H1 (cell line): ENCODE results near the gene GRP. TPM values are rescaled to one million over a fixed set of nuclear protein-coding genes. Genes with fewer than 3 reads are reported as not detected.
A peak's percentile ranks its signal among the peaks of the same experiment; 100 is the strongest.

Source experiments
- CTCF ChIA-PET: fragments of 300-600 bp; sonication (Branson Sonifier 250); formaldehyde crosslinking; loops from one replicate; lab custom pipeline; 2021; ENCODE audit not compliant: partially characterized antibody; lab: Charles Lee
- POLR2A ChIA-PET: fragments of 300-600 bp; sonication (Branson Sonifier 250); formaldehyde crosslinking; loops from one replicate; lab custom pipeline; 2021; ENCODE audit warnings: inconsistent platforms; ENCODE audit not compliant: partially characterized antibody; lab: Charles Lee
- DNase-seq, 2 experiments: peaks; one replicate each; pipeline versions ENCODE4 v3.0.0 to v3.0.0-alpha.2; 2010 to 2022; ENCODE audit warnings: low spot score in 2 of 2, low read depth in 1 of 2, mixed read lengths in 1 of 2
- FAIRE-seq: peaks from 2 replicates; lab custom pipeline; 2011; peaks lifted over from hg19 to GRCh38; lab: Jason Lieb, UNC
- H2AFZ ChIP-seq: 2 replicates; pipeline ENCODE4 v1.8.1; 2012; ENCODE audit warnings: low read length, inconsistent platforms
- H2AK5ac ChIP-seq: 2 replicates; pipeline ENCODE4 v1.6.1; 2013; ENCODE audit warnings: low read depth, low read length
- H2BK120ac ChIP-seq: replicated peaks from 2 replicates; pipeline ENCODE3; 2013; ENCODE audit warnings: low read depth, low read length, inconsistent platforms
- H2BK12ac ChIP-seq: 2 replicates; pipeline ENCODE4 v1.6.1; 2013; ENCODE audit warnings: low read depth, low read length
- H2BK15ac ChIP-seq: 2 replicates; pipeline ENCODE4 v1.6.1; 2013; ENCODE audit warnings: low read length
- H2BK20ac ChIP-seq: 2 replicates; pipeline ENCODE4 v1.6.1; 2013; ENCODE audit warnings: low read length
- H2BK5ac ChIP-seq: 2 replicates; pipeline ENCODE4 v1.6.1; 2013; ENCODE audit warnings: low read depth, low read length
- H3K14ac ChIP-seq: 2 replicates; pipeline ENCODE4 v1.6.1; 2013; ENCODE audit warnings: inconsistent platforms; ENCODE audit not compliant: insufficient read length
- H3K18ac ChIP-seq: 2 replicates; pipeline ENCODE4 v1.6.1; 2013; ENCODE audit warnings: low read length; ENCODE audit errors: extremely low read depth
- H3K23ac ChIP-seq: 2 replicates; pipeline ENCODE4 v1.6.1; 2013; ENCODE audit warnings: inconsistent platforms; ENCODE audit not compliant: insufficient read length
- H3K23me2 ChIP-seq: 2 replicates; pipeline ENCODE4 v1.6.1; 2013; ENCODE audit warnings: low read depth, low read length
- H3K27ac ChIP-seq: 2 replicates; pipeline ENCODE4 v1.6.1; 2011; ENCODE audit warnings: low read depth, low read length, inconsistent platforms
- H3K27me3 ChIP-seq, 4 experiments: replicated peaks in 1 of 4; 1 replicate in 1 of 4; 2 replicates in 3 of 4; pipeline versions ENCODE4 v1.6.1 to v1.8.1; 2011 to 2013; ENCODE audit warnings: low read length in 3 of 4, mild to moderate bottlenecking in 3 of 4, inconsistent platforms in 2 of 4, mixed read lengths in 2 of 4, moderate library complexity in 1 of 4; ENCODE audit not compliant: control insufficient read depth in 3 of 4, insufficient read depth in 3 of 4; ENCODE audit errors: extremely low read depth in 1 of 4
- H3K36me3 ChIP-seq, 4 experiments: 2 replicates each; pipeline versions ENCODE4 v1.6.1 to v1.8.1; 2011 to 2013; ENCODE audit warnings: mild to moderate bottlenecking in 4 of 4, low read length in 3 of 4, moderate library complexity in 2 of 4, control low read depth in 1 of 4, inconsistent platforms in 1 of 4; ENCODE audit not compliant: insufficient read depth in 4 of 4, control insufficient read depth in 2 of 4
- H3K4ac ChIP-seq: replicated peaks from 2 replicates; pipeline ENCODE3; 2013; ENCODE audit warnings: low read length, low read depth, mixed read lengths, inconsistent platforms; ENCODE audit not compliant: insufficient read length
- H3K4me1 ChIP-seq, 4 experiments: replicated peaks in 1 of 4; 1 replicate in 1 of 4; 2 replicates in 3 of 4; pipeline versions ENCODE4 v1.6.1 to v1.8.1; 2011 to 2013; ENCODE audit warnings: low read length in 3 of 4, inconsistent platforms in 2 of 4, mixed read lengths in 1 of 4; ENCODE audit not compliant: insufficient read depth in 4 of 4, control insufficient read depth in 3 of 4
- H3K4me2 ChIP-seq, 2 experiments: 2 replicates each; pipeline versions ENCODE4 v1.6.1 to v1.8.1; 2011 to 2013; ENCODE audit warnings: low read depth in 2 of 2, low read length in 2 of 2, control low read depth in 1 of 2, inconsistent platforms in 1 of 2, mild to moderate bottlenecking in 1 of 2; ENCODE audit not compliant: insufficient read depth in 1 of 2
- H3K4me3 ChIP-seq, 4 experiments: fragments of 200-600, 300-600 bp in 1 of 4; sonication (generic), shearing (Covaris generic), sonication (Bioruptor Twin) in 1 of 4; 2 replicates each; pipeline versions ENCODE4 v1.5.1 to v1.8.1; 2011 to 2016; ENCODE audit warnings: low read length in 4 of 4, low read depth in 3 of 4, control low read depth in 2 of 4, inconsistent platforms in 2 of 4, mild to moderate bottlenecking in 2 of 4, mixed read lengths in 1 of 4, moderate library complexity in 1 of 4; ENCODE audit not compliant: insufficient read depth in 2 of 4; ENCODE audit errors: extremely low read depth in 1 of 4
- H3K56ac ChIP-seq: replicated peaks from 2 replicates; pipeline ENCODE3; 2013; ENCODE audit warnings: low read depth, mild to moderate bottlenecking, mixed read lengths, low read length, inconsistent platforms; ENCODE audit not compliant: insufficient read length
- H3K79me1 ChIP-seq: 2 replicates; pipeline ENCODE4 v1.6.1; 2013; ENCODE audit warnings: low read depth, low read length, control low read depth
- H3K79me2 ChIP-seq, 2 experiments: 2 replicates each; pipeline versions ENCODE4 v1.6.1 to v1.8.1; 2012 to 2013; ENCODE audit warnings: low read length in 2 of 2, mild to moderate bottlenecking in 2 of 2, inconsistent platforms in 1 of 2; ENCODE audit not compliant: insufficient read depth in 2 of 2, control insufficient read depth in 1 of 2
- H3K9ac ChIP-seq, 4 experiments: replicated peaks in 1 of 4; 1 replicate in 1 of 4; 2 replicates in 3 of 4; pipeline versions ENCODE4 v1.6.1 to v1.8.1; 2011 to 2013; ENCODE audit warnings: low read depth in 3 of 4, low read length in 3 of 4, control low read depth in 2 of 4, mild to moderate bottlenecking in 2 of 4, moderate library complexity in 2 of 4, inconsistent platforms in 1 of 4; ENCODE audit errors: extremely low read depth in 1 of 4
- H3K9me3 ChIP-seq, 2 experiments: 2 replicates each; pipeline versions ENCODE4 v1.6.1 to v1.8.1; 2012 to 2013; ENCODE audit warnings: mild to moderate bottlenecking in 2 of 2, moderate library complexity in 2 of 2, control low read depth in 1 of 2, inconsistent platforms in 1 of 2, low read depth in 1 of 2, low read length in 1 of 2, mixed read lengths in 1 of 2; ENCODE audit not compliant: insufficient read depth in 2 of 2
- H4K20me1 ChIP-seq, 2 experiments: replicated peaks in 1 of 2; 2 replicates each; pipeline versions ENCODE3 to v1.8.1; 2011 to 2013; ENCODE audit warnings: inconsistent platforms in 2 of 2, low read length in 2 of 2, mild to moderate bottlenecking in 1 of 2; ENCODE audit not compliant: insufficient read depth in 2 of 2, control insufficient read depth in 1 of 2
- H4K5ac ChIP-seq: 2 replicates; pipeline ENCODE4 v1.6.1; 2013; ENCODE audit warnings: low read length, low read depth, mixed read lengths, inconsistent platforms; ENCODE audit not compliant: insufficient read length
- H4K8ac ChIP-seq: 2 replicates; pipeline ENCODE4 v1.8.0; 2013; ENCODE audit warnings: mild to moderate bottlenecking, moderate library complexity, low read length, inconsistent platforms; ENCODE audit not compliant: insufficient read depth; ENCODE audit errors: extremely low read depth
- H4K91ac ChIP-seq: replicated peaks from 2 replicates; pipeline ENCODE3; 2013; ENCODE audit warnings: low read length, mixed read lengths, inconsistent platforms; ENCODE audit not compliant: insufficient read length
- EZH2 ChIP-seq: fragments of 200-600 bp; sonication (generic); IDR thresholded peaks from 2 replicates; pipeline ENCODE4 v1.7.1; 2012; ENCODE audit warnings: low read depth, mild to moderate bottlenecking, moderate library complexity, low read length, inconsistent platforms; ENCODE audit not compliant: severe bottlenecking
- JUN ChIP-seq: IDR thresholded peaks from 2 replicates; pipeline ENCODE4 v1.6.1; 2011; ENCODE audit warnings: low read depth, mild to moderate bottlenecking, improper control_type of control experiment, low read length
- PHF8 ChIP-seq: fragments of 200-600 bp; sonication (generic); conservative IDR thresholded peaks from 2 replicates; pipeline ENCODE4 v1.7.1; 2012; ENCODE audit warnings: low read depth, mild to moderate bottlenecking, inconsistent platforms, low read length, moderate library complexity
- RBBP5 ChIP-seq: IDR thresholded peaks from 2 replicates; pipeline ENCODE4 v1.7.1; 2012; ENCODE audit warnings: low read depth, mild to moderate bottlenecking, inconsistent platforms, low read length, moderate library complexity, borderline replicate concordance
- RFX5 ChIP-seq: IDR thresholded peaks from 2 replicates; pipeline ENCODE4 v1.6.1; 2011; ENCODE audit warnings: low read depth, low read length, improper control_type of control experiment, borderline replicate concordance
- SUZ12 ChIP-seq: fragments of 200-600 bp; sonication (generic); IDR thresholded peaks from 2 replicates; pipeline ENCODE4 v1.6.1; 2012; ENCODE audit warnings: mild to moderate bottlenecking, inconsistent platforms, low read length, moderate library complexity, mixed read lengths
- TAF7 ChIP-seq: optimal IDR thresholded peaks from 2 replicates; pipeline ENCODE3; 2011; ENCODE audit warnings: low read depth, mild to moderate bottlenecking, inconsistent platforms, low read length, moderate library complexity, borderline replicate concordance
- polyA plus RNA-seq, 7 experiments: library from polyadenylated mRNA; depleted of rRNA in 3 of 7; stranded (reverse) in 5 of 7; unstranded in 2 of 7; fragments of >200 nt in 5 of 7; fragments of 200-250 nt in 2 of 7; gene quantifications; 1 replicate in 5 of 7; 2 replicates in 1 of 7; 4 replicates in 1 of 7; pipeline versions ENCODE4 v1.2.1 to v1.2.3, GENCODE V29; 2011 to 2013; ENCODE audit warnings: missing spikeins in 2 of 7, mixed read lengths in 2 of 7
- total RNA-seq: library from RNA; stranded (reverse); fragmentation: NEBNext Ultra II Directional; extraction: Animal tissue kit (Norgen Biotek cat#: 25700); gene quantifications from 2 replicates; pipeline ENCODE4 v1.2.1, GENCODE V29; 2021
- TF ChIP-seq, protein P1 (sequence below), 3 experiments: IDR thresholded peaks; 1 replicate in 2 of 3; 2 replicates in 1 of 3; pipeline versions ENCODE4 v1.5.1 to v1.6.1; 2011; ENCODE audit warnings: low read length in 3 of 3, mild to moderate bottlenecking in 3 of 3, inconsistent platforms in 2 of 3, low read depth in 1 of 3, moderate library complexity in 1 of 3; ENCODE audit not compliant: insufficient read depth in 1 of 3; ENCODE audit errors: control extremely low read depth in 1 of 3

The GRP gene
- total and polyA plus RNA-seq, 2 of the 8 experiments (the other 6 are each of a cell fraction or from before 2014, with no cell fraction given) = not detected

DNA sequence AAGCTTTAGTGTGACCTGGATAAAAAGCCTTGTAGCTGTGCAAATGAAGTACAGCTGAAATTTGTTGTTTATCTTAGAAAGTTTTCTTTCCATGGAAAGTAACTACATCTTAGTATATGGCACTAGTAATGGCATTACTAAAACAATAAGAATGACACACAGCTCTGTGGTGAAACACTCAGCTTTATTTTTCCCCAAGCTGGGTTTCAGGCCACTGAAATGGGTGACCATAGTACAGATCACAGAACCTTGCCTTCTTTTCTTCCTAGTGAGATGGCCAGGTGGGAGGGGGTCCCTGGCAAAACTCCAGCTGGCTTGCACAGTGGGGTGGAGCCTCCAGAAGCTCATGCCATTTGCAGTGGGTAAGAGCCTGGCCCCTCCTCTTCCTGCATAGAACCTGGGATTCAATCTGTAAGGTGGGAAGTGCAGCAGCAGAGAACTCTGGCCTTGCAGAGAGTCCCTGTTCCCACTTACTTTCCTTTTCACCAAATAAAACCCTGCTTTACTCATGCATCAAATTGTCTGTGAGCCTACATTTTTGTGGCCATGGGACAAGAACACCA, 17.6 kb upstream of the GRP start:
- TF ChIP-seq SUZ12 = no peak
- TF ChIP-seq EZH2 = no peak
- TF ChIP-seq RBBP5 = no peak
- TF ChIP-seq, protein P1, sequence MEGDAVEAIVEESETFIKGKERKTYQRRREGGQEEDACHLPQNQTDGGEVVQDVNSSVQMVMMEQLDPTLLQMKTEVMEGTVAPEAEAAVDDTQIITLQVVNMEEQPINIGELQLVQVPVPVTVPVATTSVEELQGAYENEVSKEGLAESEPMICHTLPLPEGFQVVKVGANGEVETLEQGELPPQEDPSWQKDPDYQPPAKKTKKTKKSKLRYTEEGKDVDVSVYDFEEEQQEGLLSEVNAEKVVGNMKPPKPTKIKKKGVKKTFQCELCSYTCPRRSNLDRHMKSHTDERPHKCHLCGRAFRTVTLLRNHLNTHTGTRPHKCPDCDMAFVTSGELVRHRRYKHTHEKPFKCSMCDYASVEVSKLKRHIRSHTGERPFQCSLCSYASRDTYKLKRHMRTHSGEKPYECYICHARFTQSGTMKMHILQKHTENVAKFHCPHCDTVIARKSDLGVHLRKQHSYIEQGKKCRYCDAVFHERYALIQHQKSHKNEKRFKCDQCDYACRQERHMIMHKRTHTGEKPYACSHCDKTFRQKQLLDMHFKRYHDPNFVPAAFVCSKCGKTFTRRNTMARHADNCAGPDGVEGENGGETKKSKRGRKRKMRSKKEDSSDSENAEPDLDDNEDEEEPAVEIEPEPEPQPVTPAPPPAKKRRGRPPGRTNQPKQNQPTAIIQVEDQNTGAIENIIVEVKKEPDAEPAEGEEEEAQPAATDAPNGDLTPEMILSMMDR (IDR thresholded peaks at IDR 0.05; ENCODE audit: control extremely low read depth in 1 of 3, insufficient read depth in 1 of 3, low read depth in 1 of 3, low read length in 3 of 3) = no peak
- TF ChIP-seq PHF8 = no peak
- no peak for TF ChIP-seq RFX5
- TF ChIP-seq JUN = no peak
- no peak for TF ChIP-seq TAF7
- Histone ChIP-seq H3K79me2 (no peaks in the 10 kb centered on the region), H2AFZ (0 out of 2 replicates have a peak overlapping the region, but pooled peaks have one; percentile 22), H3K4me3 (no peak overlapping the region), H3K27me3 (no peaks in the 10 kb centered on the region), H3K9me3 (no peaks in the 10 kb centered on the region), H3K14ac (no peak overlapping the region), H2BK20ac (no peak overlapping the region), H3K56ac (no peak overlapping the region), H3K23ac (no peak overlapping the region), H3K18ac (no peak overlapping the region), H3K23me2 (no peaks in the 10 kb centered on the region), H3K4ac (no peak overlapping the region), H2BK120ac (no peak overlapping the region), H3K36me3 (no peaks in the 10 kb centered on the region), H4K20me1 (no peaks in the 10 kb centered on the region), H2BK15ac (no peak overlapping the region), H3K27ac (no peak overlapping the region), H4K91ac (no peak overlapping the region), H3K4me1 (no peaks in the 10 kb centered on the region; a peak in 2 of 7 replicates), H2AK5ac (no peak overlapping the region), H3K4me2 (no peak overlapping the region), H3K9ac (no peak overlapping the region), H2BK12ac (no peak overlapping the region), H4K8ac (no peak overlapping the region), H3K79me1 (no peaks in the 10 kb centered on the region), H2BK5ac (no peak overlapping the region), H4K5ac (no peak overlapping the region)
- no peak for FAIRE-seq
- CTCF ChIA-PET = interaction anchor here (0.7 to 2.1 kb wide), 10 partner anchors 9 to 200 kb away, joined by 3 to 5 read pairs (median 3); partner anchors contain the start of gene GRP
- no peak for DNase-seq
- POLR2A ChIA-PET = no interaction called here
